8988T (cell line): Measurements from ENCODE around the gene DLX4.

Source experiments
- DNase-seq: peaks from one replicate; pipeline ENCODE4 v3.0.0; 2011

DLX4 gene

DNA sequence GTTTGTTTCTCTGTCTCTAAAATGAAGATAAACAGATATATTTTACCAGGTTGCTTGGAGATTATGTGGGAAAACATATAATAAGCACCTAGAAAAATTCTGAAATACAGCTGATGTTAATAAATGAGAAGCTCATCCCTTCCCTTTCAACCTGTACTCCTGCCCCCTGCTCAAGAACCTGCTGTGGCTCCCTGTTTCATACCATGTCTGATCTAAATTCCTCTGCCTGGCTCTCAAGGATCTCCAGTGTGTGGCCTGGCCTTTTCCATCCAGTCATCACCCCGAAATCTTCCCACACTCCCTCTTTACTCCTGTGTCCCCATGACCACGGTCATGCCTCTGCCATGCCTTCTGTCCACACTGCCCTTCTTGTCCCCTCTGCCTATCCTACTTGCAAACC, 19.4 kb upstream of the DLX4 start:
- DNase-seq, result no peak

DNA sequence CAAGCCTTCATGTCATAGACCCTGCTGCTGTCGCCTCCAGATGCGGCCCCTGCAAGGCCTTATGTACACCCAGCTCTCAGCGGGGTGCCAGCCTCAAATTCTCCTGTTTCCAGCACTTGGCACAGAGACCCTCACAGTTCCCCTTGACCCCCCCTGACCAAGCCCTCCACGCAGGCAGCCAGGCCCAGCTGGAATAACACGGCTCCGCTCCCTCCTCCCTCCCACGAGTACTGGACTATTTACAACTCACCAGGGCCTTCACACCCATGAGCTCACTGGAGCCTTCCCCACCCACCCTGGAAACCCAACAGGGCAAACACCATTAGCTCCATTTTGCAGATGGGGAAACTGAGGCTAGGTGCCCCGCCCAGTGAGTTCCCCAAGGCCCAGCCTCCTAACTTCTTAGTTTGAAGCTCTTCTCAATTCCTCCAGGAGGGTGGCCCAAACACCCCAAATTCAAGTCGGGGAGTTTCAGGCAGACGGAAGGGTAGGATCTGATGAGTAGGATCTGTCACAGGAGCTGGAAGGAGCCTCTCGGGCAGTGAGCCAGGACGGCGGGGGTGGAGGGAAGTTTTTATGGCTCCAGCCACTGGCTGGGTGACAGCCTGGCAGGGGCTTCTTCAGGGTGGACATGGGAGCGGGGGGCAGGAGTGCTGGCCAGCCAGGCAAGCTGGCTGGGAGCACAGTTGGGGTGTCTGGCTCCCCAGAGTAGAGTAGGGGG, 17.5 kb upstream of the DLX4 start:
- DNase-seq, result no peak

GRCh38 chr17:49952209-49952911, 16.6 kb upstream of the DLX4 start:
- peak; percentile 95 for DNase-seq

DNA sequence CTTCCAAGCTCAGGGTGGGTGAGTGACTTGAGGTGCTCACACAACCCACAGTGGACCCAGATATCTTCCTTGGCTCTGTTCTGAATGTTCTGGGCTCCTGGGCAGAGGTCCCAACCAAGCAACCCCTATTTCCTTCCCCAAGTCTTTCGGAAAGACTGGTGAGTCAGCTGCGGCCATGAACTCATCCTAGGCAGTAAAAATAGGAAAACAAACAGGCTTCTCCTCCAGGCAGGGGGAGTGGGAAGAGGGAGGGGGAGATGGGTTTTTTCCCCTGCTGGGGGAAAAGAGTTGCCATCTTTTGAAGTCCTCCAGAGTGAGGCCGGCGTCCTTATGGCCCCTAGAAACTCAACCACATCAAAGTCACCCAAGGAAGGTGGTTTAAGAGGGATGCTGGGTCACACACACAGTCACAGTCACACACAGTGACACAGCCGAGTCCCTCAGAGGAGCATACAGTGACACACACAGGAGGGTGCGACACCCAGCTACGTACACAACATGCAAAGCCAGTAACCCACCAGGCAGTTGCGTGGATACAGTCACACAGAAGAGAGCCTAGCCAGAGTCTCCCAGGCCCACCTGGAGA, 16.0 kb upstream of the DLX4 start:
- DNase-seq, result no peak

GRCh38 chr17:49955157-49955556, 13.8 kb upstream of the DLX4 start:
- no peak for DNase-seq

- DNase-seq, result no peak
Observed at GRCh38 chr17:49956780-49957179, 12.2 kb upstream of the DLX4 start.

DNA sequence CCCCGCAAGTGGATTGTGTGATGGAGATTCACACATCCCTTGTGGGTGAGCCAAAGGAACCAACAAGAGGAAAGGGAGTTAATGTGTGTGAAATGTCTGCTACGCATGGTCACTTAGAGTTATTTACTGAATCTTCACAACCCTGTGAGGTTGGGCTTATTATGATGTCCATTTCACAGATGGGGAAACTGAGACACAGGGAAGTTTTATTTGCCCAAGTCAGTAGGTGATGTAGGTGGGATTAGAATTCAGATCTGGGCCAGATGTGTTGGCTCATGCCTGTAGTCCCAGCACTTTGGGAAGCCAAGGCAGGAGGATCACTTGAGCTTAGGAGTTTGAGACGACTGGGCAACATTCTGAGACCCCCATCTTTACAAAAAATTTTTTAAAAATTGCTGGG, 11.6 kb upstream of the DLX4 start:
- no peak for DNase-seq

DNA sequence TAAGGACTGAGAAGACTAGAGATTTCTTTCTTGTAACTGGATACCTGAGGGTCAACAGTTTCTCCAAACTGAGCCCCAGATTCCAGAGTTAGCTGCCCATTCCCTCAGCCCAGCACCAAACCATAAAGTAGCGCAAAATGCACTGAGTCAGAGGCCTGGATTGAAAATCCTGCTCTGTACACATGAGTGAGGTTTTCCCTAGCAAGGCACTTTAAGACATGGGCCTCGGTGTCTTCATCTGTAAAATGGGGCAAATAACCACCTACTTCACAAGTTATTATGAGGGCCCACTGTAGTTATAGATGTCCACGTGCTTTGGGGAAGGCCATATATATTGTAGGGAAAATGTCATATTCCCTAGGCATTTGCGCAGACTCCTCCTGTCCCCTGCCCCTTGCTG, 10.3 kb upstream of the DLX4 start:
- DNase-seq, result no peak

GRCh38 chr17:49959183-49959935, 9.6 kb upstream of the DLX4 start:
- DNase-seq, result no peak

DNA sequence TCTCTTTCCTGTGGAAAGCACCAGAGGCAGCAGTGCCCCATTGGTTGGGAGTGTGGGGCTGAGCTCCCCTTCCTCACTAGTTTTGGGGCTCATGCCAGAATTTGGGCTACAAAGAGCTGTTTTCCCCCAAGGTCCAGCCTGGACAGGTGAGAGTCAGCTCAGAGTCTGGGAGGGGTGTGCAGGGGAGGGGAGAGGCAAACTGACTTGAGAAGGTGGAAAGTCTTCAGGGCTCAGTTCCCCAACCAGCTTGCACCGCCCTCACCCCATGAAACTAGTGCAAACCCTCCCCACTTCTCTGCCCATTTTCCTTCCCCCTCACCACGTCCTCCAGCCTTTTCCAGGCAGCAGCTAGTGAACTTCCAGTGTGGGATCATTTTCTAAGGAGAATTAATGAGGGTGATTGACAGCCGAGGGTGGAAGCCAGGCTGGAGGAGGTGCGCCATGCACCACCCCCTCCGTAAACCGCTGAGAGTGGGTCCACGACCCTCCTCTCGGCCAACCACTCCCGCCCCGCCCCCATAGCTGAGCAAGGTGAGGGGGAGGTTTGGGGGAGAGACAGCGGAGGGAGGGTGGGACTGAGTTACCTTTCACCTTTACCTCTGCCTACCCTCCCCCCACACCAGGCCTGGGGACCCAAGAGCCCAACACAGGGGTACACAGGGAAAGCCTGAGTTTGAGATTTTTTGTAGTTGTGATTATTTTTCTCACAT, 6.2 kb upstream of the DLX4 start:
- DNase-seq, result no peak

DNA sequence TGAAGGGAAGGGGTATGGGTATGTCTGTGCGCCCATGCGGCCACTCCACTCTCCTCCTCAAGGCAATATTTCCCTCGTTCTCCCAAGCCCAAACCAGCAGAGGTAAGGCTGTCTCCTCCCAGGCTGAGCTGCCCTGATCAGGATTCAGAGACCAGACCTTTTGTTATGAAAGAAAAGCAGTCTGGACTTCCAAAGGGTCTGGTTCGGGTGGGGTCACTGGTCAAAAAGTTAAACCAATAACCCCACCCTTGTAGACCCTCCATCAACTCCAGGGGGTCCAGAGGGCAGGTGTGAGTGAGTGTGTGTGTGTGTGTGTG, 5.7 kb upstream of the DLX4 start:
- no peak for DNase-seq

GRCh38 chr17:49963626-49964302, 5.2 kb upstream of the DLX4 start:
- no peak for DNase-seq

DNA sequence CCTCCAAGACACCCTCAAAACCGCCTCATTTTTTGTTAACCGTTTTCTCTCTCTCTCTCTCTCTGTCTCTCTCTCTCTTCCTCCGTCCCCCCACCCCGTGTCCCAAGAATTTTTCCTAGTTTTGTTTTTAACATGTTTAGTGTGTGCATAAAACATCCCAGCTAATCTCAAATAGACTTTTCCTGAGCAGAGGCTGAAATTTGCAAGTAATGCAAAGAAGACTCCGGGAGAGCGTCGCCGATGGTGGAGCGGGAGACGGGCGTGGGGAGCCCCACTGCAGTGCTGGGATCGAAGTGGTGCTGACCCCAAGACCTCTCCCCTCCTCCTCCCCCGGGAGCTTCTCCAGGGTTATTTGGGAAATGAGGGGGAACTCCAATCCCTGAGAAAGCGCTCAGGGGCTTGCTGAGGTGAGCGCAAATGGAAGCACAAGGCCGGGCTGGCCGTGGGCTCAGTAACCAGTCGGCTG, 4.7 kb upstream of the DLX4 start:
- DNase-seq, result no peak

DNA sequence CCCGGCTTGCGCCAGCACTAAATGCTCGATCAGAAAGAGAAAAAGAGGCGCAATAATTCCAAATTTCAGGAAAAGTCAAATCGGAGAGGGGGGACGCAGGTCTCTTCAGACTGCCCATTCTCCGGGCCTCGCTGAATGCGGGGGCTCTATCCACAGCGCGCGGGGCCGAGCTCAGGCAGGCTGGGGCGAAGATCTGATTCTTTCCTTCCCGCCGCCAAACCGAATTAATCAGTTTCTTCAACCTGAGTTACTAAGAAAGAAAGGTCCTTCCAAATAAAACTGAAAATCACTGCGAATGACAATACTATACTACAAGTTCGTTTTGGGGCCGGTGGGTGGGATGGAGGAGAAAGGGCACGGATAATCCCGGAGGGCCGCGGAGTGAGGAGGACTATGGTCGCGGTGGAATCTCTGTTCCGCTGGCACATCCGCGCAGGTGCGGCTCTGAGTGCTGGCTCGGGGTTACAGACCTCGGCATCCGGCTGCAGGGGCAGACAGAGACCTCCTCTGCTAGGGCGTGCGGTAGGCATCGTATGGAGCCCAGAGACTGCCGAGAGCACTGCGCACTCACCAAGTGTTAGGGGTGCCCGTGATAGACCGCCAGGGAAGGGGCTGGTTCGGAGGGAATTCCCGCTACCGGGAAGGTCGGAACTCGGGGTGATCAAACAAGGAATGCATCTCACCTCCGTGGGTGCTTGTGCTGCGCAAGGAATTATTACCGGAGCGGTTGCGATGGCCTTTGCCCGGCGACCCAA, 4.0 kb upstream of the DLX4 start:
- DNase-seq, result no peak

DNA sequence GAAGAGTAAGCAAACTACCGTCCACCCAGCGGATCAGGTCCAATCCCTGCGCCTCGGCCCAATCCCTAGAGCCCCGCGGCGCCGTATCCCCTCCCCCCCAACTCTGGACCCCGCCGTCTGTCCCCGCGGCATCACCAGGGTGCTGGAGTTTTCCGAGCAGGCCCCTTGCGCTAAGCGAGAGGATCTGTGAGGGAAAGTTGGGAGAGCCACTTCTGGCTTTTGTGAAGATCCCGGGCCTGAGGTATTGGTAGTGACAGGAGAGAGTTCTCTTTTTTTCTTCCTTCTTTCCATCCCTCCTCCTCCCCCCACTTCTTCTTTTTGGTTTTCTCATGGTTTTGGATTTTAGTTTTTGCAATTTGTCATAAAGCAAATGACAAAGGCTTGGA, 3.5 kb upstream of the DLX4 start:
- DNase-seq, result no peak

- no peak for DNase-seq
Observed at GRCh38 chr17:49966767-49967166, 2.2 kb upstream of the DLX4 start.

DNA sequence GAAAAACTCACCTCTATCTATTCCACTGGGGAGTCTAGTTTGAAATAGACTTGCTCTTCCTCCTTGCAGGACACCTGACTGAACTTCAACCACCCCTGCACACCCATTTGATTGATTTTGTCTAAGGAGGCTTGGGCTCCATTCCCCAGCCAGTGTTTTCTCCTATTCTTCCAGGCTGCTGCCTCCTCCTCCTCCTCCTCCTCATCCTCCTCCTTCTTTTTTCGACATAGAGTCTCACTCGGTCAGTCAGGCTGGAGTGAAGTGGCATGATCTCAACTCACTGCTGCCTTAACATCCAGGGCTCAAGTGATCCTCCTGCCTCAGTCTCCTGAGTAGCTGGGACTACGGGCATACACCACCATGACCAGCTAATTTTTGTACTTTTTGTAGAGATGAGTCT, 1.8 kb upstream of the DLX4 start:
- DNase-seq, result no peak

GRCh38 chr17:49967621-49968404, 1.2 kb upstream of the DLX4 start:
- no peak for DNase-seq

DNA sequence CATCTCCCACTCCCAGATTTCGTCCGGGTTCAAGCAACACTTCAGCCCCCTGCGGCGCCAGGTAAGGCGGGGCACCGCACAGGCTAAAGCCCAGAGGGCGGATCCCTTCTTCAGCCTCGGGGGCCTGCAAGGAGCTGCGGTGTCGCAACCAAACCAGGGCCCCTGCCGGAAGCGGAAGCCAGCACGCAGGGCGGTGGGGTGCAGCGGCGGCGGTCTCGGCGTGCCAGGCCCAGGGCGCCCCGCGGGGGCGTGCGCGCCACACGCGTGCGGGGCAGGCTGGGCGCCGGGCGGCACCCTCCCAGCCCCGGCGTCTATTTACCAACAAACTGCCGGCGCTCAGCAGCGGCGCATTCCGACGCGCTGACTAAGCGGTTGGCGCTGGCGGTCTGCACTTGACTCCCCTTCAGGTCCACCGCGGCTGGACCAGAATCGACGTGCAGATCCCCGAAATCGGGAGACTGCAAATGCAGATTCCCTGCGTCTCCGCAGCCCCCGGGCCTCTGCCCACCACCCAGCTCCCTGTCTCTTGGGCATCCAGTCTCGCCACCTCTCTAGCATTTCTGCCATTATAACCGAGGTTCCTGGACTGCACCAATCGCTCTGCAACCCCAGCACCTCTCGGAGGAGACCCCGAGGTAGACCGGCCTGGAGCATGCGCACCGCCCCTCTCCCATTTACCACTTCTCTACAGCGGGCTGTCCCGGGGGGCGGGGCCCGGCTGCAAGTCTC, 421 bp upstream of the DLX4 start:
- DNase-seq, result peak; percentile 96

DNA sequence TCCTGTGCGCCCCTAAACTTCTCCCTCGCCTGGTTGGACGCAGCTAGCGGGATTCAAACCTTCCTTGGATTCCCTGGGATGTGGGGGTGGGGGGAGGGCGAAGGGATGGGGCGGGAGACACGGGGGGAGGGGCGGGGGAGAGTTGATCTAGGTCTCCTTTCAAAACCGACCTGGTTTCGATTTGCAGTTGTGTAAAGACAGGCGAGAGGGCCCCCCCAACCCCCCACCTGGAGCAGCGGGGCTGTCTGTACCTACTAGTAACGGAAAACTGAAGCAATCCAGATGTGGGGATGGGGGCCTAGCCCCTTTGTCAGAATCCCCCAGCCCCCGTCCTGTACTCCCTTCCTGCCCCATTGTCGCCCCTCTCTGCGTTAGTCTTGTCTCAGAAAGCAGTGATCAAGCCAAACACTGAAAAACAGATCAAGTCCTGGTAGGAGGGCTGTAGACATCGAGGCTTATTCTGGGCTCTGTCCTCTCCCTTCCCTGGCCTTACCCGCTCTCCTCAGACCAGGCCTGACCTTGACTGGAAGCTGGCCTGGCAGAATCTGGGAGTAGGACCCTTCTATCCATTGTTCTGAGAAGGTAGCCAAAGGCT, 902 bp downstream of the DLX4 start:
- DNase-seq, result no peak
